ENCODE measurements around the gene ATG3. TPM values are rescaled to one million over a fixed set of nuclear protein-coding genes. Genes with fewer than 3 reads are reported as not detected.

The ATG3 gene
- total RNA-seq, 4 donors from 2014 or later, result 41.1 to 61.2 (median 49.4) TPM

DNA sequence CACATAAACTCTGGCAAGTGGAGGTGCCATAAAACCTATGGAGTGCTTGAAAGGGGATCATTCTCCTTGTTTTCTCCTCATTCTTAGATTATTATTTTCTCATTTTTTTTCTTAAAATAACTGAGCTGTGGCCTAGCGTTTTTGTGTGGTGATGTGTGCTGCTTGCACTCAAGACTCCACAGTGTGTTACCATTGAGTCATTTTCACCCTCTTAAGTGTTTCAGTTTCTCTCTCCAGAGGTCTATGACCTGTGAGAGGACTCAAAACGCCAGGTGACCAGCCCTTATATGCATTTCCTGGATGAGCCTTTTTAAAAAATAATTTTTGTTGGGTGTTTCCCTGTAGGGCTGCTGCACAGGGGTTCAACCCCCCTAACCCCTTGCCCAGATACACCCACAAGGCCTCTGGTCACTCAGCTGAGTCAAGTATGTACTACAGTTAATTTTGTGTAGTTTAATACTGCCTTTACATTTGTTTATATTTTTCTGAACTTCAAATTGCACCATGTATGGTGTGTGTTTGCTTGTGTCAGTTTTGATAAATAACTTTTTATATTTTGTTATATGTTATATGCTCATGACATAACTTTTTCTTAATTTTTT, 47.1 kb downstream of the ATG3 start:
- no peak for TF ChIP-seq POLR2A (IDR thresholded peaks at IDR 0.05)
- TF ChIP-seq, protein P1, sequence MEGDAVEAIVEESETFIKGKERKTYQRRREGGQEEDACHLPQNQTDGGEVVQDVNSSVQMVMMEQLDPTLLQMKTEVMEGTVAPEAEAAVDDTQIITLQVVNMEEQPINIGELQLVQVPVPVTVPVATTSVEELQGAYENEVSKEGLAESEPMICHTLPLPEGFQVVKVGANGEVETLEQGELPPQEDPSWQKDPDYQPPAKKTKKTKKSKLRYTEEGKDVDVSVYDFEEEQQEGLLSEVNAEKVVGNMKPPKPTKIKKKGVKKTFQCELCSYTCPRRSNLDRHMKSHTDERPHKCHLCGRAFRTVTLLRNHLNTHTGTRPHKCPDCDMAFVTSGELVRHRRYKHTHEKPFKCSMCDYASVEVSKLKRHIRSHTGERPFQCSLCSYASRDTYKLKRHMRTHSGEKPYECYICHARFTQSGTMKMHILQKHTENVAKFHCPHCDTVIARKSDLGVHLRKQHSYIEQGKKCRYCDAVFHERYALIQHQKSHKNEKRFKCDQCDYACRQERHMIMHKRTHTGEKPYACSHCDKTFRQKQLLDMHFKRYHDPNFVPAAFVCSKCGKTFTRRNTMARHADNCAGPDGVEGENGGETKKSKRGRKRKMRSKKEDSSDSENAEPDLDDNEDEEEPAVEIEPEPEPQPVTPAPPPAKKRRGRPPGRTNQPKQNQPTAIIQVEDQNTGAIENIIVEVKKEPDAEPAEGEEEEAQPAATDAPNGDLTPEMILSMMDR (IDR thresholded peaks at IDR 0.05), result no peak
- WGBS, 2 donors, result 57 to 62% methylated on average over 2 of the region's 2 CpGs
- H3K4me3 ChIP-seq (ENCODE audit: low read depth, poor library complexity, severe bottlenecking), result no peak overlapping the region
- intact Hi-C loops (cut with DNase I; ENCODE audit: low total_unique reads), result no loop called here
- no peak for DNase-seq (ENCODE audit: low spot score in 2 of 2)

DNA sequence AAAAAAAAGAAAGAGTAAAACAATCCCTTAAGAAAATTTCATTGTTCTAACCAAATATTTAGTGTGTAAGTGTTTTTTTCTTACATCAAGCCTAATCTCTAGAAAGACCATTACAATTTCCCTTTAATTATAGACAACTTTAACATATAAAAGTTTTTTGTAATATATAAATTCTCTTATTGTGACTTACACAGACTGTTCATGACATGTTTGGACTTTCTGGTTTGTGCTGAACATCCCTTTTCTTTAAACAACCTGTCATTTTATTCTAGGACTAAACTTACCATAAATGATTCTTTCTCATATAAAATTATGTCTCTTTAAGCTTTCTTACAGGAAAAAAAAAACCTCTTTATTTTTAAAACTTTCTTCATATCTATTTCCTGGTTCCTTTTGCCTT, 49.4 kb downstream of the ATG3 start:
- intact Hi-C loops (cut with DNase I; ENCODE audit: low total_unique reads), result no loop called here
- no peak for DNase-seq (ENCODE audit: low spot score in 2 of 2)
- TF ChIP-seq, protein P1 (IDR thresholded peaks at IDR 0.05), result no peak
- no peak for TF ChIP-seq POLR2A (IDR thresholded peaks at IDR 0.05)
- no peak overlapping the region for H3K4me3 ChIP-seq (ENCODE audit: low read depth, poor library complexity, severe bottlenecking)

GRCh38 chr3:112508860-112509259, 52.9 kb downstream of the ATG3 start:
- DNase-seq (ENCODE audit: low spot score in 2 of 2), result no peak
- TF ChIP-seq POLR2A (IDR thresholded peaks at IDR 0.05), result no peak
- TF ChIP-seq, protein P1 (IDR thresholded peaks at IDR 0.05), result no peak
- intact Hi-C loops (cut with DNase I; ENCODE audit: low total_unique reads), result no loop called here
- no peak overlapping the region for H3K4me3 ChIP-seq (ENCODE audit: low read depth, poor library complexity, severe bottlenecking)

DNA sequence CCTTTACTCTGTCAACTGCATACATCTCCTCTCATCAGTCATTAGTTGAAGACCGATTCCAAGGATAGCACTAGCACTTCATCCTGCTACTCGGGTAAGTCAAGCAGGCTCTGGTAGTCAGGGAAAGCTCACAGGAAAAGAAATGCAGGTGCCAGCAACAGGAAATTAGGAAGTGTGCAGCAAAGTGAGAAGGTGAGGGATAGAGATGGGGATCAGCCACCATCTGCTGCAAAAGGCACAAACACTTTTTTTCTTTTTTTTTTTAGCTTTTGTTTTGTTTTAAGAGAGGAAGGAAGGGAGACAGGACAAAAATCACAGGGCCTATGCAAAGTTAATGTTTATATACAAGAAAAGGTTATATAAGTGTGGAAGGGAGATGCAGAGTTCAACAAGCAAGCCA, 53.5 kb downstream of the ATG3 start:
- intact Hi-C loops (cut with DNase I; ENCODE audit: low total_unique reads), result no loop called here
- no peak overlapping the region for H3K4me3 ChIP-seq (ENCODE audit: low read depth, poor library complexity, severe bottlenecking)
- DNase-seq (ENCODE audit: low spot score in 2 of 2), result no peak
- 80 to 83% methylated on average over 2 of the region's 2 CpGs for WGBS, 2 donors
- no peak for TF ChIP-seq POLR2A (IDR thresholded peaks at IDR 0.05)
- TF ChIP-seq, protein P1 (IDR thresholded peaks at IDR 0.05), result no peak

DNA sequence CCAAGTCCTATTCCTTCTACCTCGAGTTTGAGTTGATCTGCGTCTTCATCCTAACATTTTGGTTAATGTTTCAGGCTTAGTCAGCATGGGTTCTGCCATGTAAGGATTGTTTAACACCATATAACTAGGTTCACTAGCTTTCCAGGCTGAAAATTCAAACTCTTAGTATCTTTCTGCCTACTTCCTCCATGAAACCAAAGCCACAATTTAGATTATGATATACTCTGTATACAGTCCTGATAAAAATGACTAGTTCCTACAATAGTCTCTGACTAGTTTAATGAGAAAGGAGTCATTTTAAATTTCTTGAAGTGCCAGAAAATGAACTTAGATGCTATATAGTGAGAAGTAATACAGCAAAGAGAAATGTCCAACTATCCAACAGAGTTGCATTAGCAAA, 55.9 kb downstream of the ATG3 start:
- no peak for TF ChIP-seq POLR2A (IDR thresholded peaks at IDR 0.05)
- TF ChIP-seq, protein P1 (IDR thresholded peaks at IDR 0.05), result no peak
- intact Hi-C loops (cut with DNase I; ENCODE audit: low total_unique reads), result no loop called here
- DNase-seq (ENCODE audit: low spot score in 2 of 2), result no peak
- 24 to 31% methylated on average over 2 of the region's 2 CpGs for WGBS, 2 donors
- no peak overlapping the region for H3K4me3 ChIP-seq (ENCODE audit: low read depth, poor library complexity, severe bottlenecking)

GRCh38 chr3:112504123-112504522, 57.6 kb downstream of the ATG3 start:
- WGBS, 2 donors, result 66 to 73% methylated on average over 3 of the region's 3 CpGs
- no peak overlapping the region for H3K4me3 ChIP-seq (ENCODE audit: low read depth, poor library complexity, severe bottlenecking)
- TF ChIP-seq POLR2A (IDR thresholded peaks at IDR 0.05), result no peak
- TF ChIP-seq, protein P1 (IDR thresholded peaks at IDR 0.05), result no peak
- intact Hi-C loops (cut with DNase I; ENCODE audit: low total_unique reads), result no loop called here
- DNase-seq (ENCODE audit: low spot score in 2 of 2), result no peak
